Loucy (cell line): ENCODE measurements around the gene PCDHGB7.
A peak's percentile ranks its signal among the peaks of the same experiment; 100 is the strongest.
"Not testable (repeated sequence)": the region's sequence is repeated elsewhere in the genome, so short reads cannot be mapped to it uniquely, and the experiment has no call there.

ENCODE experiments used
- EZH2phosphoT487 ChIP-seq: fragments of 200-600 bp; IDR thresholded peaks from 2 replicates; pipeline ENCODE4 v1.6.1; 2018; ENCODE audit warnings: antibody characterized with exemption, mild to moderate bottlenecking, moderate library complexity, borderline replicate concordance
- TF ChIP-seq, protein P1 (sequence below): fragments of 200-600 bp; sonication (generic); conservative IDR thresholded peaks from 2 replicates; pipeline ENCODE4 v1.5.1; 2014; ENCODE audit warnings: mild to moderate bottlenecking, antibody characterized with exemption, low read length

DNA sequence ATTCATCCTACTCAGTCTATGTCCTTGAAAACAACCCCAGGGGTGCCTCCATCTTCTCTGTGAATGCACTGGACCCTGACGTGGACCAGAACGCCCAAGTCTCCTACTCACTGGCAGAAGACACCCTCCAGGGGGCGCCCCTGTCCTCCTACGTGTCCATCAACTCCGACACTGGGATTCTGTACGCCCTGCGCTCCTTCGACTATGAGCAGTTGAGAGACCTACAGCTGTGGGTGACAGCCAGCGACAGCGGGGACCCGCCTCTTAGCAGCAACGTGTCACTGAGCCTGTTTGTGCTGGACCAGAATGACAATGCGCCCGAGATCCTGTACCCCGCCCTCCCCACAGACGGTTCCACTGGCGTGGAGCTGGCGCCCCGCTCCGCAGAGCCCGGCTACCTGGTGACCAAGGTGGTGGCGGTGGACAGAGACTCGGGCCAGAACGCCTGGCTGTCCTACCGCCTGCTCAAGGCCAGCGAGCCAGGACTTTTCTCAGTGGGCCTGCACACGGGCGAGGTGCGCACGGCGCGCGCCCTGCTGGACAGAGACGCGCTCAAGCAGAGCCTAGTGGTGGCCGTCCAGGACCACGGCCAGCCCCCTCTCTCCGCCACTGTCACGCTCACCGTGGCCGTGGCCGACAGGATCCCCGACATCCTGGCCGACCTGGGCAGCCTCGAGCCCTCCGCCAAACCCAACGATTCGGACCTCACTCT, 41.9 kb upstream of the PCDHGB7 start:
- TF ChIP-seq, protein P1, sequence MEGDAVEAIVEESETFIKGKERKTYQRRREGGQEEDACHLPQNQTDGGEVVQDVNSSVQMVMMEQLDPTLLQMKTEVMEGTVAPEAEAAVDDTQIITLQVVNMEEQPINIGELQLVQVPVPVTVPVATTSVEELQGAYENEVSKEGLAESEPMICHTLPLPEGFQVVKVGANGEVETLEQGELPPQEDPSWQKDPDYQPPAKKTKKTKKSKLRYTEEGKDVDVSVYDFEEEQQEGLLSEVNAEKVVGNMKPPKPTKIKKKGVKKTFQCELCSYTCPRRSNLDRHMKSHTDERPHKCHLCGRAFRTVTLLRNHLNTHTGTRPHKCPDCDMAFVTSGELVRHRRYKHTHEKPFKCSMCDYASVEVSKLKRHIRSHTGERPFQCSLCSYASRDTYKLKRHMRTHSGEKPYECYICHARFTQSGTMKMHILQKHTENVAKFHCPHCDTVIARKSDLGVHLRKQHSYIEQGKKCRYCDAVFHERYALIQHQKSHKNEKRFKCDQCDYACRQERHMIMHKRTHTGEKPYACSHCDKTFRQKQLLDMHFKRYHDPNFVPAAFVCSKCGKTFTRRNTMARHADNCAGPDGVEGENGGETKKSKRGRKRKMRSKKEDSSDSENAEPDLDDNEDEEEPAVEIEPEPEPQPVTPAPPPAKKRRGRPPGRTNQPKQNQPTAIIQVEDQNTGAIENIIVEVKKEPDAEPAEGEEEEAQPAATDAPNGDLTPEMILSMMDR: 0 out of 2 replicates have a peak, but pooled peaks have one; percentile 18
- not testable (repeated sequence) for TF ChIP-seq EZH2phosphoT487
